Keratinocyte (primary cell): Measurements from ENCODE around the gene PEPD. TPM values are rescaled to one million over a fixed set of nuclear protein-coding genes. Genes with fewer than 3 reads are reported as not detected.

ENCODE experiments used
- DNase-seq: peaks from one replicate; pipeline ENCODE4 v3.0.0-alpha.2; 2011; ENCODE audit warnings: low read depth, missing footprints, low spot score
- FAIRE-seq: peaks from 2 replicates; lab custom pipeline; 2011; peaks lifted over from hg19 to GRCh38; lab: Jason Lieb, UNC
- H2AFZ ChIP-seq: 2 replicates; pipeline ENCODE4 v1.6.0; 2012; ENCODE audit warnings: low read length, control low read depth, inconsistent platforms; ENCODE audit not compliant: control insufficient read depth
- H3K27ac ChIP-seq: 2 replicates; pipeline ENCODE4 v1.5.1; 2011; ENCODE audit warnings: low read length; ENCODE audit not compliant: control insufficient read depth, insufficient read depth
- H3K27me3 ChIP-seq: 3 replicates; pipeline ENCODE4 v1.6.0; 2011; ENCODE audit warnings: low read length; ENCODE audit not compliant: control insufficient read depth, insufficient read depth; ENCODE audit errors: extremely low read depth
- H3K36me3 ChIP-seq, 2 experiments: 2 replicates in 1 of 2; 3 replicates in 1 of 2; pipeline ENCODE4 v1.5.1; 2011; ENCODE audit warnings: low read length in 2 of 2, mild to moderate bottlenecking in 1 of 2; ENCODE audit not compliant: control insufficient read depth in 2 of 2, insufficient read depth in 2 of 2; ENCODE audit errors: extremely low read depth in 1 of 2
- H3K4me1 ChIP-seq: 3 replicates; pipeline ENCODE4 v1.5.1; 2011; ENCODE audit warnings: low read length; ENCODE audit not compliant: control insufficient read depth, insufficient read depth; ENCODE audit errors: extremely low read depth
- H3K4me2 ChIP-seq: 3 replicates; pipeline ENCODE4 v1.6.0; 2011; ENCODE audit warnings: low read depth, low read length; ENCODE audit not compliant: control insufficient read depth, insufficient read depth; ENCODE audit errors: extremely low read depth
- H3K4me3 ChIP-seq, 3 experiments: fragments of 200-600 bp in 1 of 3; sonication (generic) in 1 of 3; 2 replicates in 2 of 3; 3 replicates in 1 of 3; pipeline ENCODE4 v1.5.1; 2011 to 2016; ENCODE audit warnings: low read length in 3 of 3, mild to moderate bottlenecking in 3 of 3, control low read depth in 2 of 3, inconsistent platforms in 1 of 3, low read depth in 1 of 3, mixed read lengths in 1 of 3, mixed run types in 1 of 3, moderate library complexity in 1 of 3; ENCODE audit not compliant: control insufficient read depth in 2 of 3, insufficient read depth in 2 of 3; ENCODE audit errors: extremely low read depth in 1 of 3
- H3K79me2 ChIP-seq: 2 replicates; pipeline ENCODE4 v1.6.0; 2012; ENCODE audit warnings: low read length; ENCODE audit not compliant: control insufficient read depth, insufficient read depth
- H3K9ac ChIP-seq: 3 replicates; pipeline ENCODE4 v1.6.0; 2011; ENCODE audit warnings: low read length; ENCODE audit not compliant: control insufficient read depth, insufficient read depth; ENCODE audit errors: extremely low read depth
- H3K9me1 ChIP-seq: 3 replicates; pipeline ENCODE4 v1.6.0; 2011; ENCODE audit warnings: low read length; ENCODE audit not compliant: control insufficient read depth, insufficient read depth; ENCODE audit errors: extremely low read depth
- H3K9me3 ChIP-seq: 2 replicates; pipeline ENCODE4 v1.5.1; 2012; ENCODE audit warnings: low read depth, low read length; ENCODE audit not compliant: control insufficient read depth
- H4K20me1 ChIP-seq: 3 replicates; pipeline ENCODE4 v1.6.0; 2011; ENCODE audit warnings: low read length; ENCODE audit not compliant: control insufficient read depth, insufficient read depth; ENCODE audit errors: extremely low read depth
- CTCF ChIP-seq, 3 experiments: IDR thresholded peaks in 1 of 3; conservative IDR thresholded peaks in 1 of 3; optimal IDR thresholded peaks in 1 of 3; 2 replicates in 2 of 3; 3 replicates in 1 of 3; pipeline versions ENCODE3 to v1.5.1; 2011; ENCODE audit warnings: low read length in 3 of 3, mild to moderate bottlenecking in 3 of 3, moderate library complexity in 2 of 3, control low read depth in 1 of 3, inconsistent platforms in 1 of 3; ENCODE audit not compliant: insufficient read depth in 2 of 3; ENCODE audit errors: extremely low read depth in 1 of 3
- EZH2 ChIP-seq: IDR thresholded peaks from one replicate; pipeline ENCODE4 v1.6.1; 2012; ENCODE audit warnings: inconsistent platforms, mild to moderate bottlenecking, low read length, moderate library complexity
- dilution Hi-C: fragments of 300-500 bp; cut with MboI; formaldehyde crosslinking; loops from one replicate; pipeline ENCODE4 v1.7.0; 2020; ENCODE audit warnings: low sequenced_read_pairs; ENCODE audit not compliant: extremely low pct_ligation_motif_present
- polyA plus RNA-seq, 5 experiments: library from polyadenylated mRNA; depleted of rRNA in 3 of 5; stranded (reverse) in 3 of 5; stranded (forward) in 1 of 5; unstranded in 1 of 5; fragments of >200 nt; gene quantifications; 1 replicate in 1 of 5; 2 replicates in 3 of 5; 3 replicates in 1 of 5; pipeline versions ENCODE4 v1.2.1 to v1.2.3, GENCODE V29; 2011 to 2012; ENCODE audit warnings: missing spikeins in 2 of 5, low read depth in 1 of 5, low replicate concordance in 1 of 5

Gene PEPD
- polyA plus RNA-seq, 1 donor (not counting 4 experiments of a cell fraction or from before 2014, with no cell fraction given): 36.9 TPM

- H3K27me3 ChIP-seq: no peaks in the 10 kb centered on the region
- no peaks in the 10 kb centered on the region for H4K20me1 ChIP-seq
- H3K9me1 ChIP-seq: no peaks in the 10 kb centered on the region
- H3K9me3 ChIP-seq: no peaks in the 10 kb centered on the region
- H3K4me3 ChIP-seq: no peak overlapping the region
- H3K9ac ChIP-seq: no peak overlapping the region
- no peak overlapping the region for H3K27ac ChIP-seq
- H2AFZ ChIP-seq: no peak overlapping the region
- DNase-seq (no peak), FAIRE-seq (no peak)
- no peaks in the 10 kb centered on the region for H3K36me3 ChIP-seq
- dilution Hi-C loops: no loop called here
- no peak for TF ChIP-seq EZH2
- TF ChIP-seq CTCF (optimal IDR thresholded peaks at IDR 0.05 in 1 of 3, IDR thresholded peaks at IDR 0.05 in 1 of 3, conservative IDR thresholded peaks at IDR 0.05 in 1 of 3; ENCODE audit: extremely low read depth in 1 of 3, insufficient read depth in 2 of 3, low read length in 3 of 3): no peak
- no peak overlapping the region for H3K4me2 ChIP-seq
- peaks cover 9% of the 10 kb centered on the region for H3K4me1 ChIP-seq
- peaks cover 2% of the 10 kb centered on the region for H3K79me2 ChIP-seq
Measured at GRCh38 chr19:33523167-33523566, 1.6 kb upstream of the PEPD start.

GRCh38 chr19:33522371-33522662, 726 bp upstream of the PEPD start:
- DNase-seq (no peak), FAIRE-seq (no peak)
- H3K27ac ChIP-seq: no peak overlapping the region
- H4K20me1 ChIP-seq: no peaks in the 10 kb centered on the region
- no peak overlapping the region for H3K4me2 ChIP-seq
- no peak overlapping the region for H2AFZ ChIP-seq
- no peak overlapping the region for H3K4me3 ChIP-seq
- no peaks in the 10 kb centered on the region for H3K9me3 ChIP-seq
- no peaks in the 10 kb centered on the region for H3K9me1 ChIP-seq
- TF ChIP-seq CTCF (optimal IDR thresholded peaks at IDR 0.05 in 1 of 3, IDR thresholded peaks at IDR 0.05 in 1 of 3, conservative IDR thresholded peaks at IDR 0.05 in 1 of 3; ENCODE audit: extremely low read depth in 1 of 3, insufficient read depth in 2 of 3, low read length in 3 of 3) (no peak), EZH2 (no peak)
- H3K27me3 ChIP-seq: no peaks in the 10 kb centered on the region
- H3K4me1 ChIP-seq: peaks cover 9% of the 10 kb centered on the region
- no peaks in the 10 kb centered on the region for H3K36me3 ChIP-seq
- H3K79me2 ChIP-seq: peaks cover 2% of the 10 kb centered on the region
- dilution Hi-C loops: no loop called here
- H3K9ac ChIP-seq: no peak overlapping the region
